Frontal cortex (tissue), 4 donors: ENCODE results near the gene LRRC71. TPM values are rescaled to one million over a fixed set of nuclear protein-coding genes. Genes with fewer than 3 reads are reported as not detected.
"Not testable (repeated sequence)": the region's sequence is repeated elsewhere in the genome, so short reads cannot be mapped to it uniquely, and the experiment has no call there.

Source experiments
- DNase-seq, 2 donors: peaks; one replicate each; pipeline ENCODE4 v3.0.0; 2012; ENCODE audit warnings: low spot score in 2 of 2
- FAIRE-seq: peaks from 2 replicates; lab custom pipeline; 2012; peaks lifted over from hg19 to GRCh38; lab: Jason Lieb, UNC
- total RNA-seq: library from RNA; depleted of rRNA; stranded (reverse); fragments of >200 nt; gene quantifications from one replicate; pipeline ENCODE4 v1.2.3, GENCODE V29; 2014
- donor health status: control.
- donor health status: control.
- donor health status: control.

The LRRC71 gene
- total RNA-seq, 1 donor from 2014 or later, result not detected

- DNase-seq (no peak), FAIRE-seq (no peak)
Observed at GRCh38 chr1:156924478-156925153, 4.2 kb downstream of the LRRC71 start.

GRCh38 chr1:156925154-156926010 is 5.0 kb downstream of the LRRC71 start:
- no peak for FAIRE-seq

GRCh38 chr1:156926175-156926574 is 5.7 kb downstream of the LRRC71 start:
- DNase-seq (no peak), FAIRE-seq (no peak)

More at GRCh38 chr1:156925154-156926010, 5.0 kb downstream of the LRRC71 start:
- DNase-seq, result no peak

GRCh38 chr1:156926695-156927094 is 6.3 kb downstream of the LRRC71 start:
- not testable (repeated sequence) for DNase-seq, FAIRE-seq

DNA sequence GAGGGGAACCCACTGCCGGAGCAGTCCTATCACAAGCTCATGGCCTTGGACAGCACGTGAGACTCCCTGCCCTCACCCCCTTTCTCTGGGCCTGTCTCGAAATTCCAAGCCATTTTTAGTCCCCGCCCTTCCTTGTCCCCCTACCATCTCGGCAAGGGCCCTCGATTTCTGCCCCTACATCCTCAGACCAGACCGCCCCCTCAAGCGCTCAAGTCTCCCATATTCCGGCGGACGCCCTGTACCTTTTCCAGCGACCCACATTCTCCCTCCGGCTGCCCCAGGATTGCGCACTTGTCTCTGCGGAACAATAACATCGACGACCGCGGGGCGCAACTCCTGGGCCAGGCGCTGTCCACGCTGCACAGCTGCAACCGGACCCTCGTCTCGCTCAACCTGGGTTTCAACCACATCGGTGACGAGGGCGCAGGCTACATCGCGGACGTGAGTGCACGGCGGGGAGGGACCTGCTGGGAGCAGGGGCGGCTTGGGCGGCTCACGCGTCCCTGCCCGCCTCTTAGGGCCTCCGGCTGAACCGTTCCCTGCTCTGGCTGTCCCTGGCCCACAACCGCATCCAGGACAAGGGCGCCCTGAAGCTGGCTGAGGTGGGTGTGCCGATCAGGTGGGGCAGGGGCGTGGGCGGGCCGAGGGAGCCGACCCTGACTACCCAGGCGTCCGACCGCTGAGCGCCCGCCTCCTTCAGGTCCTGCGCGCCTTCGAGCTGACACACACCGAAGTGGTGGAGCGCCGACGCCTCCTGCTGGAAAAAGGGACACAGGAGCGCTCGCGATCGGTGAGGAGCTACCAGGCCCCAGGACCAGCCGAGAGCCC is 7.0 kb downstream of the LRRC71 start:
- DNase-seq (peak in 1 of 2 donors; percentile 57), FAIRE-seq (no peak)

DNA sequence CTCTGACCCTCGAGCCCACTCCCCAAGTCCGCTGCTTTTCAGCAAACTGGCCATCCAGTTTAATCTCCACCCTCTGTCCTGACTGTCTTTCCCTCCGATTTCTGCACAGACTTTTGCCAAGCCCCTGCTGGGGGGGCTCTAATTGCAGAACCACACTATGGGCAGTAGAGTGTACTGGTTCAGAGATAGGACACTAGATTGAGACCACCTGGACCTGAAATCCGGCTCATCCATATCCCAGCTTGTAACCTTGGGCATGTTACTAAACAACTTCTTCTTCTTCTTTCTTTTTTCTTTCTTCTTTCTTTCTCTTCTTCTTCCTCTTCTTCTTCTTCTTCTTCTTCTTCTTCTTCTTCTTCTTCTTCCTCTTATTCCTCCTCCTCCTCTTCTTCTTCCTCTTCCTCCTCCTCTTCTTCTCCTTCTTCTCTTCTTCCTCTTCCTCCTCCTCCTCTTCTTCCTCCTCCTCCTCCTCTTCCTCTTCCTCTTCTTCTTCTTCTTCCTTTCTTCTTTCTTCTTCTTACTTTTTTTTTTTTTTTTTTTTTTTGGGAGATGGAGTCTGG is 7.7 kb downstream of the LRRC71 start:
- no peak for DNase-seq
- FAIRE-seq, result no peak

GRCh38 chr1:156929596-156930238 is 9.3 kb downstream of the LRRC71 start:
- DNase-seq (no peak), FAIRE-seq (no peak)

DNA sequence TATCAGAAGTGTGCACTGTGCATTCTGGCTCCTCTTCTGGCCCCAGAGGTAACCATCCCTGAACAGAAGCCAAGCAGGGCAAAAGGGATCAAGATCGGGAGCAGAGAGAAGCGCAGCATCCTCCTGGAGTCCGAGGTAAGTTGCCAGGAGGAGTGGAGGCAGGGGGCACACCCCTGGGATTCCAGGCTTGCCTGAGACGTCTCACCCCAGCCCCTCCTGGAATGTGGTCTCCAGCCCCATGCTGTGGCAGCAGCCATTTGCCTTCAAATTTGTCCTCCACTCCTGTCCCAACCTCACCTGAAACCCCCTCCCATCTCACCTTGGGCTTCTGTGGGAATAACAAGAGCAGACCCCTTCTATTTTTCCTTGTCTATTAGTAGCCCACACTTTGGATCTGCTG is 10.1 kb downstream of the LRRC71 start:
- DNase-seq (no peak), FAIRE-seq (no peak)

DNA sequence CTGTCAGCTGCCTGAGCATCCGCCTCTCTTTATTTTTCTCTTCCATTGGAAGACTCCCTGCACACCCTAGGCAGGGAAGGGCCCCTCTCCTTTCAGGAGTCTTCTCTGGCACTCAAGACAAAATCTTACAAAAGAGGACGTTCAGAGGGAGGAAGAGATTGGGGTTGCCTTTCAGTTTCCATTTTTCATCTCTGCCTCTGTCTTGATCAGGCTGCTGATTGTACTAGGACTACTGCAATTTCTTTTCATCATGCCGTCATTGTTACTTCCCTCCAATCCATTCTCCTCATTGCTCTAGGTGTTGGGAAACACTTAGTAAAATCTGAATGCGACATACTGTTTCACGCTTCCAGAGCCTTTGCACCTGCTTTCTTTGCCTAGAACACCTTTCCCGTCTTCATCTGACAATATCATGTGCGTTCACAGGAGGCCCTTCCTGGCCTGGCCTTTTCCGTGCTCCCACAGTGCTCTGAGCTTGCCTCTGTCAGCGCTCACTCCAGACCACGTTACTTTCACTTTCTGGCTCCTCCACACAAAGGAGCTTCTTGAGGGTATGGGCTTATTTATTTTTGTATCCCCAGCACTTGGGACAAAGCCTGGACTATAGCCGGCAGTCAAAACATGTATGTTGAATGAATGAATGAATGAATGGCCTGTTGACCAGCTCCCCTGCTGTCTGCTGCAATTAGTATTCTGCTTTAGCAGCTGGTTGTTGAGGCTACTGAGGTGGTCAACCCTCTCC is 10.9 kb downstream of the LRRC71 start:
- DNase-seq (no peak), FAIRE-seq (no peak)

GRCh38 chr1:156931974-156932710 is 11.7 kb downstream of the LRRC71 start:
- FAIRE-seq, result no peak

GRCh38 chr1:156933136-156933535 is 12.7 kb downstream of the LRRC71 start:
- FAIRE-seq (no peak), DNase-seq (no peak)

More at GRCh38 chr1:156931974-156932710, 11.7 kb downstream of the LRRC71 start:
- DNase-seq, result no peak

DNA sequence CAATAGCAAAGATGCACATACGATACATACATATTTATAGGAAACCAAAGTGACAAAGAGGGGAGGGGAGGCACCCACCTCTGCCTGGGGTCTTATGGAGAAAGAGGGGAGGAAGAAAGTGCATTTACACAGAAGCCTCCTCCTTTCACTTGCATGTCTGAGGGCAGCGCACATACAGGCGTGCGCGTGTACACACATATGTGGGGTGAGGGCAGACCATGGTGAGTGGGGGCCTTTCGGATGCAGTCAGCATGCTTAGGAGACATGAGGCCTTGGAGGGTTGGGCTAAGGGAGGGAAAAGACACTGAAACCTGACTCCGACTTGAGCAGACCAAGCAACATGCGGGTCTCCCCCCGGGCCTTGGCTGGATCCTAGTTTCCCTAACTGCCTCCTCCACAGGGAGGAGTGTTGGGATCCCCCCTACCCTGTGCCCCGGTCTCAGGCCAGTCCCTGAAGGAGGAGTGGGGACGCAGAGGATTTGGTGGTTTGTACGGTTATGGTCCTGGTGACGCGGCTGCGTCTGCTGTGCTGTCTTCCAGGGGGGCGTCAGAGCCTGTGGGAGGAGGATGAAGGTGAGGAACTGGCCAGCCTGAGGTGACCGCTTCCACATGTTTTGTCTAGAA is 15.2 kb downstream of the LRRC71 start:
- DNase-seq (no peak), FAIRE-seq (no peak)

DNA sequence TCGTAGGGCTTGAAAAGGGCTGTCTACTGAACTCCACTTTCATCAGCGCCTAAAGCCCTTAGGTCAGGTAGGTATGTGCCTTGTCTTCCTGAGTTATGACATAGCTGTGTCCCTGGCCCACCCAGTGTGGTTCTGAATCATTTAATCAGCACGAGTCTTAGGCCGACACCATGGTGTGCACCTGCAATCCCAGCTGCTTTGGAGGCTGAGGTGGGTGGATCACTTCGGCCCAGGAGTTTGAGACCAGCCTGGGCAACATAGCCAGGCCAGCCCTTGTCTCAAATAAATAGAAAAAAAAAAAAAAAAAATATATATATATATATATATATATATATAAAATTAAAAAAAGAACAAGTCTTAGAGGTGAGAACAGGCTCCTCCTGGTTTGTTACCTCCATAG is 15.8 kb downstream of the LRRC71 start:
- no peak for DNase-seq
- FAIRE-seq, result no peak

- DNase-seq (no peak), FAIRE-seq (no peak)
Observed at GRCh38 chr1:156936721-156937220, 16.3 kb downstream of the LRRC71 start.

DNA sequence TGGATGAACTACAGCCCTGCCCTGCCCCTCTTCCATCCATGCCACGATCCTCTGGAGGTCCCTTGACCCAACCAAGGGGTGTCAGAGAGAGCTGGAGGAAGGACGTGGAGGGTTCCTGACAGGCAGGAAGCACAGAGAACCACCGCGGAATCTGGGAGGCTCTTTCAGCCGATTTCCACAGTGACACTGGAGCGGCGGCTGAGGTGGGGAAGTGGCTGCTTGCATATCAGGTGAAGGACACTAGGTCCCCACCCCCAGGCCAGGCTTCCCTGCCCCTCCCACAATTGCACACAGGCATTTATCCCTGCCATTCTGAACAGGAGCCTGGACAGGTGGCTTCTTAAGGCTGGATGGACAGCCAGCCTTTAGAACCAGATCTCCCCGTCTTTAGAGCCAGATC is 17.5 kb downstream of the LRRC71 start:
- FAIRE-seq (no peak), DNase-seq (no peak)

- no peak for DNase-seq
- no peak for FAIRE-seq
Observed at GRCh38 chr1:156938813-156939212, 18.4 kb downstream of the LRRC71 start.

DNA sequence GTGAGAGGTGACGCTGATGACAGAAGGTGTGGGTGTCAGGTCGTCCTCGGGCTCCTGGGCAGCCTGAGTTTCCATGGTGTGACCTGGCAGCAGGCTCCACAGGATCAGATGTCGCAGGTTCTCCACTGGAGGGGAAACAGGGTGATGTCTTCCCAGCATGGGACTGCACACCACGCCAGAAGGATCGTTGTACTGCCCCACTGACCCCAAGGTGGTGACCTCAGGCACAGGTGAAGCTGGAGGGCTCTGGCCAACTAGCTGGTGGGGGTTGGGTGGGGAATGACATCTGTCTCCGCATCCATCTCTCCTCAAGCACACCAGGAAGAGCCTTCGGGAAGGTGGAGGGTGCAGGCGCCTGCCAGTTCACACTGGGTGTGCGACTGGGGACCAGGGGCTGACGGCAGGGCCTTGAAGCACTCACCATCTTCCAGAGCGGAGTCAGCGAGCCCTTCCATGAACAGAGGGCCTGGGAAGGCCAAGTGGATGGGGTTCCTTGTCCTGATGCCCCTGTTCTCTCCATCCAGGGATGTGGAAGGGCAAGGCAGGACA is 19.4 kb downstream of the LRRC71 start:
- DNase-seq (no peak), FAIRE-seq (no peak)
